ENCODE results near the gene C3orf20. TPM values are rescaled to one million over a fixed set of nuclear protein-coding genes. Genes with fewer than 3 reads are reported as not detected.
A peak's percentile ranks its signal among the peaks of the same experiment; 100 is the strongest.
"Not testable (repeated sequence)": the region's sequence is repeated elsewhere in the genome, so short reads cannot be mapped to it uniquely, and the experiment has no call there.

C3orf20 gene
- total and polyA plus RNA-seq, 9 of the 15 experiments (the other 6 are each of a cell fraction or from before 2014, with no cell fraction given) = 0.04 TPM; not detected in 8

DNA sequence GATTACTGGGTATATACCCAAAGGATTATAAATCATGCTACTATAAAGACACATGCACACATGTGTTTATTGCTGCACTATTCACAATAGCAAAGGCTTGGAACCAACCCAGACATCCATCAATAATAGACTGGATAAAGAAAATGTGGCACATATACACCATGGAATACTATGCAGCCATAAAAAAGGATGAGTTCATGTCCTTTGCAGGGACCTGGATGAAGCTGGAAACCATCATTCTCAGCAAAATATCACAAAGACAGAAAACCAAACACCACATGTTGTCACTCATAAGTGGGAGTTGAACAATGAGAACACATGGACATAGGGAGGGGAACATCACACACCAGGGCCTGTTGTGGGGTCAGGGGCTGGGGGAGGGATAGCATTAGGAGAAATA lies 78.0 kb downstream of the C3orf20 start:
- DNase-seq (ENCODE audit: extremely low read depth in 1 of 4, low spot score in 3 of 4); H3K4me1 ChIP-seq (replicated peaks in 1 of 2; ENCODE audit: control insufficient read depth in 2 of 2, insufficient read depth in 2 of 2, low read length in 2 of 2); H3K9me3 ChIP-seq (replicated peaks; ENCODE audit: control insufficient read depth, insufficient read depth, low read depth, low read length); H3K4me2 ChIP-seq (ENCODE audit: insufficient read depth, low read length); H3K9ac ChIP-seq (ENCODE audit: insufficient read depth in 1 of 2, low read depth in 2 of 2, low read length in 2 of 2); H2AFZ ChIP-seq (ENCODE audit: low read depth, low read length); H3K4me3 ChIP-seq; CTCF ChIA-PET (ENCODE audit: low intra/inter-chr PET ratio); FAIRE-seq; POLR2A ChIA-PET; ATAC-seq; in situ Hi-C loops (cut with MboI); H4K20me1 ChIP-seq (replicated peaks; ENCODE audit: control insufficient read depth, insufficient read depth, low read length); H3K79me2 ChIP-seq (ENCODE audit: control insufficient read depth, insufficient read depth, low read length); H3K27ac ChIP-seq (ENCODE audit: extremely low read depth, low read depth, low read length); intact Hi-C loops (cut with micrococcal nuclease); H3K9me1 ChIP-seq (ENCODE audit: control insufficient read depth, insufficient read depth, low read length); H3K36me3 ChIP-seq (ENCODE audit: control insufficient read depth, insufficient read depth, low read length); BruUV-seq (replicated peaks): not testable (repeated sequence)
- H3K27me3 ChIP-seq (ENCODE audit: control insufficient read depth in 2 of 2, insufficient read depth in 2 of 2, low read length in 2 of 2) = peaks cover 2 to 19% of the 10 kb centered on the region in 2 experiments; a peak in 4 of 5 replicates
- TF ChIP-seq BCOR (IDR thresholded peaks at IDR 0.05) (0 out of 2 replicates have a peak, but pooled peaks have one; percentile 26), ZNF146 (CRISPR knock-in tag; IDR thresholded peaks at IDR 0.05; ENCODE audit: unreplicated experiment) (peak; percentile 58)

DNA sequence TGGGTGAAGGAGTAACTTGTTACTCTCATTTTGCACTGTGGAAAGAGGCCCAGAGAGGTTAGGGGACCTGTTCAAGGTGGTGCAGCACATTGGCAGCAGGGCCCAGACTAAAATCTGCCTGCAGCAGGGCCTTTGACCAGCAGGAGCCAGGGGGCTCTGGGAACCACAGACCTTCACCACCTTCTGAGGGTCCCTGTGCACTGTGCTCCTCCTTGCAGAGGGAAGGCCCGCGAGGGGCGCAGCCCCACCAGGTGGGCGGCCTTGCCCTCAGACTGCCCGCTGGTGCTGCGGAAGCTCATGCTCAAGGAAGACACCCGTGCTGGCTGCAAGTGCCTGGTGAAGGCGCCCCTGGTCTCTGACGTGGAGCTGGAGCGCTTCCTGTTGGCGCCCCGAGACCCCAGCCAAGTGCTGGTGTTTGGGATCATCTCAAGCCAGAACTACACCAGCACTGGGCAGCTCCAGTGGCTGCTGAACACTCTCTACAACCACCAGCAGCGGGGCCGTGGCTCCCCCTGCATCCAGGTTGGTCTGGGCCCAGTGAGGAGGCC lies 82.3 kb downstream of the C3orf20 start:
- in situ Hi-C loops (cut with MboI) (no loop called here), intact Hi-C loops (cut with micrococcal nuclease) (no loop called here)
- 19% methylated on average over 13 of the region's 14 CpGs for WGBS (ENCODE audit: insufficient coverage, low coverage, missing lambda C conversion rate)
- no peak overlapping the region for H2AFZ ChIP-seq (ENCODE audit: low read depth, low read length)
- H3K27ac ChIP-seq (ENCODE audit: extremely low read depth, low read depth, low read length) = no peak overlapping the region
- CTCF ChIA-PET (ENCODE audit: low intra/inter-chr PET ratio) = no interaction called here
- H3K4me2 ChIP-seq (ENCODE audit: insufficient read depth, low read length) = no peak overlapping the region
- no peak overlapping the region for H3K4me3 ChIP-seq
- peaks cover 10 to 18% of the 10 kb centered on the region in 2 experiments; a peak in 3 of 5 replicates for H3K4me1 ChIP-seq (replicated peaks in 1 of 2; ENCODE audit: control insufficient read depth in 2 of 2, insufficient read depth in 2 of 2, low read length in 2 of 2)
- H3K79me2 ChIP-seq (ENCODE audit: control insufficient read depth, insufficient read depth, low read length) = no peaks in the 10 kb centered on the region
- POLR2A ChIA-PET = interaction anchor here (0.6 to 1.6 kb wide), 2 partner anchors 24 to 69 kb away, joined by 3 to 4 read pairs; no protein-coding TSS in a partner anchor
- no TSS peak for BruUV-seq (replicated peaks)
- no peaks in the 10 kb centered on the region for H3K9me3 ChIP-seq (replicated peaks; ENCODE audit: control insufficient read depth, insufficient read depth, low read depth, low read length)
- ATAC-seq (no peak), FAIRE-seq (no peak), DNase-seq (ENCODE audit: extremely low read depth in 1 of 4, low spot score in 3 of 4) (no peak)
- no peak overlapping the region for H3K9ac ChIP-seq (ENCODE audit: insufficient read depth in 1 of 2, low read depth in 2 of 2, low read length in 2 of 2)
- no peaks in the 10 kb centered on the region for H3K9me1 ChIP-seq (ENCODE audit: control insufficient read depth, insufficient read depth, low read length)
- no peaks in the 10 kb centered on the region for H4K20me1 ChIP-seq (replicated peaks; ENCODE audit: control insufficient read depth, insufficient read depth, low read length)
- no peaks in the 10 kb centered on the region for H3K36me3 ChIP-seq (ENCODE audit: control insufficient read depth, insufficient read depth, low read length)
- peaks cover 2 to 32% of the 10 kb centered on the region in 2 experiments; a peak in 3 of 5 replicates for H3K27me3 ChIP-seq (ENCODE audit: control insufficient read depth in 2 of 2, insufficient read depth in 2 of 2, low read length in 2 of 2)
- 0 out of 4 replicates have a peak, but pooled peaks of 1 of the 2 experiments have one; percentile 4 for TF ChIP-seq MAZ (CRISPR knock-in tag; conservative IDR thresholded peaks at IDR 0.05 in 1 of 2, IDR thresholded peaks at IDR 0.05 in 1 of 2)
- TF ChIP-seq HDAC6 (IDR thresholded peaks at IDR 0.05; ENCODE audit: low read depth, low read length) = no peak
